Mesothelial cell of epicardium (in vitro differentiated cells): ENCODE measurements around the gene ZC3H7A. TPM values are rescaled to one million over a fixed set of nuclear protein-coding genes. Genes with fewer than 3 reads are reported as not detected.

Source experiments
- DNase-seq, 2 experiments: peaks; one replicate each; pipeline ENCODE4 v3.0.0; 2021; ENCODE audit warnings: low spot score in 2 of 2; ENCODE audit not compliant: unreplicated experiment in 2 of 2
- H3K27ac Mint-ChIP-seq: 2 replicates; pipeline ENCODE4 v1.8.0; 2021; ENCODE audit warnings: mixed read lengths
- H3K27me3 Mint-ChIP-seq: 2 replicates; pipeline ENCODE4 v1.8.0; 2021; ENCODE audit warnings: low read depth, mixed read lengths
- H3K36me3 Mint-ChIP-seq: 2 replicates; pipeline ENCODE4 v1.8.0; 2021; ENCODE audit warnings: mixed read lengths
- H3K4me1 Mint-ChIP-seq: 2 replicates; pipeline ENCODE4 v1.8.0; 2021; ENCODE audit warnings: mixed read lengths
- H3K4me3 Mint-ChIP-seq: 2 replicates; pipeline ENCODE4 v1.8.0; 2021; ENCODE audit warnings: mild to moderate bottlenecking, moderate library complexity, mixed read lengths
- H3K9me3 Mint-ChIP-seq: 2 replicates; pipeline ENCODE4 v1.8.0; 2021; ENCODE audit warnings: mixed read lengths
- total RNA-seq: library from RNA; stranded (reverse); gene quantifications from 3 replicates; pipeline ENCODE4 v1.2.1, GENCODE V29; 2021
- TF ChIP-seq, protein P1 (sequence below): fragments of 200-600 bp; sonication (generic); IDR thresholded peaks from one replicate; pipeline ENCODE4 v1.5.0; 2021; ENCODE audit warnings: antibody characterized with exemption; ENCODE audit not compliant: unreplicated experiment

ZC3H7A gene
- total RNA-seq, 1 donor from 2014 or later, result 66.7 TPM

DNA sequence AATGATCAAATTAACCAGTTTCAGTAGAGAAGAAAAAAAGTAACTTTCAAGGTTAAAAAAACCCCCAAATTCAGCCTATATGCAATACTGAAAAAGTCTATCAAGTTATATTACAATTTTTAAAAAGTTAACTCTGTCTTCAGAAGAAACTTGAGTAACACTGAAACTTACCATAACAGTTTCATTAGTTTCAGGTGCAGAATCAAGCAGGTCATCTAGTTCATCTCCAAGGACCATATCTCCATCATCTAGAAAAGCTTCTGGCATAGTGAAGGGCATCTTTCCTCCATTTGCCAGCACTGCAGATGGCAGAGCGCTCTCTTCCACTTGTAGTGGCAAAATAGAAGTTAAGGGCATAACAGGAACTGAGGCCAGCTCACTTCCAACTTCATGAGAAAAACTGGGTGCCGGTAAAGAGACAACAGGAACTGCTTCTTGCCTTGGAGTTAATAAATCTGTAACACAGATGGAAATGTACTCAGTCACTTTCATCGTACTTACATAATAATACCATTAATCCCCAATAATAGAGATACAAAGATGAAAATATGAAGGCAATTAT is 22.9 kb downstream of the ZC3H7A start:
- no peak for DNase-seq
- TF ChIP-seq, protein P1, sequence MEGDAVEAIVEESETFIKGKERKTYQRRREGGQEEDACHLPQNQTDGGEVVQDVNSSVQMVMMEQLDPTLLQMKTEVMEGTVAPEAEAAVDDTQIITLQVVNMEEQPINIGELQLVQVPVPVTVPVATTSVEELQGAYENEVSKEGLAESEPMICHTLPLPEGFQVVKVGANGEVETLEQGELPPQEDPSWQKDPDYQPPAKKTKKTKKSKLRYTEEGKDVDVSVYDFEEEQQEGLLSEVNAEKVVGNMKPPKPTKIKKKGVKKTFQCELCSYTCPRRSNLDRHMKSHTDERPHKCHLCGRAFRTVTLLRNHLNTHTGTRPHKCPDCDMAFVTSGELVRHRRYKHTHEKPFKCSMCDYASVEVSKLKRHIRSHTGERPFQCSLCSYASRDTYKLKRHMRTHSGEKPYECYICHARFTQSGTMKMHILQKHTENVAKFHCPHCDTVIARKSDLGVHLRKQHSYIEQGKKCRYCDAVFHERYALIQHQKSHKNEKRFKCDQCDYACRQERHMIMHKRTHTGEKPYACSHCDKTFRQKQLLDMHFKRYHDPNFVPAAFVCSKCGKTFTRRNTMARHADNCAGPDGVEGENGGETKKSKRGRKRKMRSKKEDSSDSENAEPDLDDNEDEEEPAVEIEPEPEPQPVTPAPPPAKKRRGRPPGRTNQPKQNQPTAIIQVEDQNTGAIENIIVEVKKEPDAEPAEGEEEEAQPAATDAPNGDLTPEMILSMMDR, result no peak
- no peak overlapping the region for H3K4me3 Mint-ChIP-seq
- no peaks in the 10 kb centered on the region for H3K27me3 Mint-ChIP-seq
- H3K36me3 Mint-ChIP-seq, result peaks cover 28% of the 10 kb centered on the region
- no peaks in the 10 kb centered on the region for H3K4me1 Mint-ChIP-seq
- H3K27ac Mint-ChIP-seq, result peak overlapping the region; percentile 25
- H3K9me3 Mint-ChIP-seq, result no peaks in the 10 kb centered on the region

DNA sequence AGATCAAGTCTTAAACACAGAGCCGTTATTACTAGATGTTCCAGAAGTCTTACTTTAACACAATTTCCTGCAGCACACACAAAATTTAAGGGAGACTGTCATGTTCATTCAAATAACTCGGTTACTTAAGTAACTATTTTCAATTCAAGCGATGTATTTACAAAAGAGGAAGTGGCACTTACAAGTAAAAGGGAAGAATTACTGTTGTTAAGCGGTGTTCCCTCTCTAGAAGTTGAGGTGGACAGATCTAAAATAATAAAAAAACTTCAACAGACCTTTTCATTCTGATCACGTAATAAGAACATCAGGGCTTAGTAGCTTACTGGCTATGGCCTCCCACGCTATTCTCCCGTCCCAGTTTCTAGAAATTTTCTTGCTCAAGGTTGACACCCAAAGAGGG is 28.2 kb downstream of the ZC3H7A start:
- Mint-ChIP-seq H3K27ac (no peak overlapping the region), H3K36me3 (peaks cover 49% of the 10 kb centered on the region), H3K4me3 (no peak overlapping the region), H3K9me3 (no peaks in the 10 kb centered on the region), H3K4me1 (no peaks in the 10 kb centered on the region), H3K27me3 (no peaks in the 10 kb centered on the region)
- DNase-seq, result no peak
- TF ChIP-seq, protein P1, result no peak

DNA sequence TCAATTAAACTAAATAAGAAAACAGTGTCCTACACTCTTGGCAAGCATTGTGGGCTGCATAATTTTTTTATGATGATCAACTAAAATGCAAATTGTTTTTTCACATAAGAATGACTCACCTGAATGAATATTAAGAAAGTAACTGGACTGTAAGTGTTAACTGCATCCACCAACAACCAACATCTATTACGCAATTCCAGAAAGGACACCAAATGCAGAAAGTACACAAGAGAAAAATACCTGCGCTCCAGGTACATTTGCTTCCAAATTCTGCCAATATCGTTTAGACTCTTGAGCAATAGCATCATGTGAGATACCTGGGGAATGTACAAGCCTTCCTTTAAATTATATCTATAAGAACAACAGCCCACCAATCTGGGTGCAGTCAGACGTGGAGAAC is 34.6 kb downstream of the ZC3H7A start:
- no peak overlapping the region for H3K4me3 Mint-ChIP-seq
- no peak overlapping the region for H3K27ac Mint-ChIP-seq
- H3K36me3 Mint-ChIP-seq, result peaks cover 49% of the 10 kb centered on the region
- TF ChIP-seq, protein P1, result no peak
- peaks cover 18% of the 10 kb centered on the region for H3K4me1 Mint-ChIP-seq
- H3K9me3 Mint-ChIP-seq, result no peaks in the 10 kb centered on the region
- no peak for DNase-seq
- H3K27me3 Mint-ChIP-seq, result no peaks in the 10 kb centered on the region

DNA sequence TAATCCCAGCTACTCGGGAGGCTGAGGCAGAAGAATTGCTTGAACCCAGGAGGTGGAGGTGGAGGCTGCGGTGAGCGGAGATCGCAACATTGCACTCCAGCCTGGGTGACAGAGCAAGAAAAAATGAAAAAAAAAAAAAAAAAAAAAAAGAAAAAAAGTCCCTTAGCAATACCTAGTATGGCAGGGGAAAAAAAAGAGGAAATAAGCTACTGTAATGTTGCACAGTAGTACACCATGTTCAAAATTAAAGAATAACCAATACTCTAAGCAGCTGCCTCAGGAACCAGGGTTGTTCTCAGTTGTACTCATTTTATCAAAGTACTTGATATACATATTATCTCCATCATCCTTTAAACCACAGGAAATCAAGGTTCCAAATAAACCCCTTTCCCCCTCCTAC is 37.1 kb downstream of the ZC3H7A start:
- no peak overlapping the region for H3K4me3 Mint-ChIP-seq
- no peaks in the 10 kb centered on the region for H3K27me3 Mint-ChIP-seq
- DNase-seq, result no peak
- H3K4me1 Mint-ChIP-seq, result peaks cover 29% of the 10 kb centered on the region
- H3K36me3 Mint-ChIP-seq, result peaks cover 50% of the 10 kb centered on the region
- no peaks in the 10 kb centered on the region for H3K9me3 Mint-ChIP-seq
- no peak overlapping the region for H3K27ac Mint-ChIP-seq
- TF ChIP-seq, protein P1, result no peak

DNA sequence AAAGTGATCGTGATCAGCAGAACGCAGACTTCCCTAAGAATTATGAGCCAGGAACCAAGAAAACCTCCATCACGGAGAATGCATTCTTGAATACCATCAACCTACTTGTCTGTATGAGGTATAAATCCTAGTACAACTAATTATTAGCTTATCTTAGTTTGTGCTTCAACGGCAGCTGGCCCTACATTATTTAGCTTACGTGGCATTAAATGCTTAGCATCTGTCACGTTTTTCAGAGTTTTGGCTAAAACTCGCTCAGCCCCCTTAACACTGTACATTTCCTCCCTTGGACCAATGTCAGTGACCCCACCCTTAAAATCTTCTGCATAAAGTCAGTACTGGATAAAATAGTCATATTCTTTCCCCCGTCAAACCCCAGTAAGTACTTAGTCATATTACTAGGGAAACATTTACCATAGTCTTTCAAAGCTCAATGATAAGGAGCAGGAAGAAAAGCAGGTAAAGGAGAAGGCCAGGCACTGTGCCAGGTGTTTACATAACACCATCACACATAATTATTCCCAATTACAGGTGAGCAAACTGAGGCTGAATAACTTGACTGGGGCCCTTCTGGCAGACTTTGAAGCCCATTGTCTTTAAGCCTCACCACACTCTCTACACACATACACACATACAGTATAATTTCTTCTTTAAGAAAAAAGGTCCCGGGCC is 37.8 kb downstream of the ZC3H7A start:
- TF ChIP-seq, protein P1, result no peak
- Mint-ChIP-seq H3K4me1 (peaks cover 29% of the 10 kb centered on the region), H3K4me3 (no peak overlapping the region), H3K36me3 (peaks cover 48% of the 10 kb centered on the region), H3K9me3 (no peaks in the 10 kb centered on the region), H3K27me3 (no peaks in the 10 kb centered on the region), H3K27ac (no peak overlapping the region)
- no peak for DNase-seq
